Measurements from ENCODE around the gene CLTB.

CLTB gene

GRCh38 chr5:176406436-176407052 is 9.8 kb downstream of the CLTB start:
- no peak for DNase-seq (ENCODE audit: low read depth)
- in situ Hi-C loops (cut with HindIII; ENCODE audit: low sequenced_read_pairs) = no loop called here
- TF ChIP-seq CTCF (IDR thresholded peaks at IDR 0.05; ENCODE audit: low read depth, low read length, missing control alignments) = no peak
- H3K4me3 ChIP-seq (ENCODE audit: low read depth, low read length) = no peak overlapping the region

GRCh38 chr5:176405656-176406435 is 10.5 kb downstream of the CLTB start:
- DNase-seq (ENCODE audit: low read depth) = no peak
- TF ChIP-seq CTCF (IDR thresholded peaks at IDR 0.05; ENCODE audit: low read depth, low read length, missing control alignments) = no peak
- no peak overlapping the region for H3K4me3 ChIP-seq (ENCODE audit: low read depth, low read length)
- in situ Hi-C loops (cut with HindIII; ENCODE audit: low sequenced_read_pairs) = no loop called here

- no peak overlapping the region for H3K4me3 ChIP-seq (ENCODE audit: low read depth, low read length)
- no peak for DNase-seq (ENCODE audit: low read depth)
- in situ Hi-C loops (cut with HindIII; ENCODE audit: low sequenced_read_pairs) = no loop called here
- TF ChIP-seq CTCF (IDR thresholded peaks at IDR 0.05; ENCODE audit: low read depth, low read length, missing control alignments) = no peak
Observed at GRCh38 chr5:176401281-176402205, 14.8 kb downstream of the CLTB start.

GRCh38 chr5:176400382-176401156 is 15.8 kb downstream of the CLTB start:
- no peak for DNase-seq (ENCODE audit: low read depth)
- TF ChIP-seq CTCF (IDR thresholded peaks at IDR 0.05; ENCODE audit: low read depth, low read length, missing control alignments) = no peak
- in situ Hi-C loops (cut with HindIII; ENCODE audit: low sequenced_read_pairs) = no loop called here
- H3K4me3 ChIP-seq (ENCODE audit: low read depth, low read length) = no peak overlapping the region

GRCh38 chr5:176397736-176398420 is 18.5 kb downstream of the CLTB start:
- in situ Hi-C loops (cut with HindIII; ENCODE audit: low sequenced_read_pairs) = no loop called here
- no peak for TF ChIP-seq CTCF (IDR thresholded peaks at IDR 0.05; ENCODE audit: low read depth, low read length, missing control alignments)
- DNase-seq (ENCODE audit: low read depth) = no peak
- H3K4me3 ChIP-seq (ENCODE audit: low read depth, low read length) = no peak overlapping the region
